ENCODE results near the gene ELK1. TPM values are rescaled to one million over a fixed set of nuclear protein-coding genes. Genes with fewer than 3 reads are reported as not detected.

ELK1 gene
- total RNA-seq: 8.4 TPM in 2 replicates

GRCh38 chrX:47650164-47651042, at the start of gene ELK1:
Gene ELK1 (minus strand): TSS chrX:47650563. CDS start chrX:47641441, 9,122 bp downstream.

GRCh38 chrX:47658684-47659420, 8.5 kb upstream of the ELK1 start, which contains the start of gene UXT:
Gene UXT (minus strand): TSS chrX:47659180. CDS start chrX:47658927, 253 bp downstream.

GRCh38 chrX:47629419-47630200, 20.8 kb downstream of the ELK1 start, which contains the start of gene CFP:
Gene CFP (minus strand): TSS chrX:47629930. CDS start chrX:47629844, 86 bp downstream.

GRCh38 chrX:47619486-47620302, 30.7 kb downstream of the ELK1 start, which contains the start of gene SYN1:
Gene SYN1 (minus strand): TSS chrX:47619857. CDS start chrX:47619728, 129 bp downstream.

Other genes starting within 250 kb of the ELK1 start
- 3.6 TPM in 2 replicates for gene ZNF41, start 167.3 kb downstream of the ELK1 start, total RNA-seq
- gene ARAF, start 89.4 kb downstream of the ELK1 start, total RNA-seq: 11.4 and 13.1 TPM in 2 replicates
- gene TIMP1, start 68.1 kb downstream of the ELK1 start, total RNA-seq: 35.4 and 40.6 TPM in 2 replicates
- gene SYN1, start 30.7 kb downstream of the ELK1 start, total RNA-seq: not detected in 2 replicates
- under 0.01 TPM in 2 replicates for gene CFP, start 20.6 kb downstream of the ELK1 start, total RNA-seq
- 134 and 135 TPM in 2 replicates for gene UXT, start 8.6 kb upstream of the ELK1 start, total RNA-seq
- gene ZNF81, start 186.3 kb upstream of the ELK1 start, total RNA-seq: 4.5 and 5.9 TPM in 2 replicates

Data from epithelial cell of umbilical artery (primary cell).